ENCODE results near the gene MEIOC.
A peak's percentile ranks its signal among the peaks of the same experiment; 100 is the strongest.
"Not testable (repeated sequence)": the region's sequence is repeated elsewhere in the genome, so short reads cannot be mapped to it uniquely, and the experiment has no call there.

The MEIOC gene

GRCh38 chr17:44647736-44648135 lies 8.5 kb upstream of the MEIOC start:
- no peak for DNase-seq (ENCODE audit: low read depth in 2 of 3, low spot score in 1 of 3)

- DNase-seq (ENCODE audit: low read depth in 2 of 3, low spot score in 1 of 3) = no peak
These were observed 7.3 kb upstream of the MEIOC start for GRCh38 chr17:44648963-44649362.

DNA sequence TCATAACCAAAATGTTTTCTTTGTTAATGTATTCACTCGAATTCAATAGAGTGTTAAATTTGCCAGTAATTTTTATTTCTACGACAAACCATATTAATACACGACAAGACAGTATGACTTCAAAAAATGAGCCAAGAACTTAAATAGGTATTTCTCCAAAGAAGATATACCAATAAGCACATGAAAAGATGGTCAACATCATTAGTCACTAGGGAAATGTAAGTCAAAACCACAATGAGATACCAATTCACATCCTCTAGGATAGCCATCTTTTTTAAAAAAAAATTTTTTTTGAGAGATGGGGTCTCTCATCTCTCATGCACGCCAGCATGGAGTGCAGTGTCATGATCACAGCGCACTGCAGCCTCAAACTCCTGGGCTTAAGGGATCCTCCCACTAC lies 5.0 kb upstream of the MEIOC start:
- DNase-seq (ENCODE audit: low read depth in 2 of 3, low spot score in 1 of 3) = no peak

DNA sequence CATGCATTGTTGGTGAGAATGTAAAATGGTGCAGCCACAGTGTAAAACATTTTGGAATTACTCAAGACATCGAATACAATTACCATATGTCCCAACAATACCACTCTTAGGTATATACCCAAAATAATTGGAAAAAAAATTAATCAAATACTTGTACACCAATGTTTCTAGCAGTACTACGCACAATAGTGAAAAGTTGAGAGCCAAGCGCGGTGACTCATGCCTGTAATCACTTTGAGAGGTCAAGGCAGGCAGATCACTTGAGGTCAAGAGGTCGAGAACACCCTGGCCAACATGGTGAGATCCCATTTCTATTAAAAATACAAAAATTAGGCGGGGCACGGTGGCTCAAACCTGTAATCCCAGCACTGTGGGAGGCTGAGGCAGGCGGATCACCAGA lies 3.5 kb upstream of the MEIOC start:
- DNase-seq (ENCODE audit: low read depth in 2 of 3, low spot score in 1 of 3) = no peak

DNA sequence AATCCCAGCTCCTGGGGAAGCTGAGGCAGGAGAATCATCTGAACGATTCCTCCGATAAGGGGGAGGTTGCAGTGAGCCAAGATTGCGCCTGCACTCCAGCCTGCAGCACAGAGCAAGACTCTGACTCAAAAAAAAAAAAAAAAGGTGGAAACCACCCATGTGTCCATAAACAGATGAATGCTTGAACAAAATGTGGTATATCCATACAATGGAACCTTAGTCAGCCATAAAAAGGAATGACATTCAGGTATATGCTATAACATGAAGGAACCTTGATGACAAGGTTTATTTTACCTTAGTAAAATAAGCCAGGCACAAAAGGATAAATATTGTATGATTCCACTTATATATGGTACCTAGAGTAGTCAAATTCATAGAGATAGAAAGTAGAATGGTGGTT lies 2.9 kb upstream of the MEIOC start:
- no peak for DNase-seq (ENCODE audit: low read depth in 2 of 3, low spot score in 1 of 3)

DNA sequence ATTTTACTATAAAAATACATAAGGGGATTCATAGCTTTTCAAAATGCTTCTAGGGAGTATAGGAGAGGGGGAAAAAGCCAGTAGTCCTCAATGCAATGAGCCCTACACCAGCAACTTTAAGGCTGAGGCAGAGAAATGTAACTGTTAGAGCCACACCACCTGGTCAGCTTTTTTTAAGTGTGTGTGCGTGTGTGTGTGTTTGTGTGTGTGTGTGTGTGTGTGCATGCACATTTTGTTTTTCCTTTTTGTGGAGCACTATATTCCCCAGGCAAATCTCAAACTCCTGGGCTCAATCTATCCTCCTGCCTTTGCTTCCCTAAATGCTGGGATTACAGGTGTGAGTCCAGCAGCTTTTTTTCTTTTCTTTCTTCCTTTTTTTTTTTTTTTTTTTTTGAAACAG lies 2.3 kb upstream of the MEIOC start:
- DNase-seq (ENCODE audit: low read depth in 2 of 3, low spot score in 1 of 3) = no peak

DNA sequence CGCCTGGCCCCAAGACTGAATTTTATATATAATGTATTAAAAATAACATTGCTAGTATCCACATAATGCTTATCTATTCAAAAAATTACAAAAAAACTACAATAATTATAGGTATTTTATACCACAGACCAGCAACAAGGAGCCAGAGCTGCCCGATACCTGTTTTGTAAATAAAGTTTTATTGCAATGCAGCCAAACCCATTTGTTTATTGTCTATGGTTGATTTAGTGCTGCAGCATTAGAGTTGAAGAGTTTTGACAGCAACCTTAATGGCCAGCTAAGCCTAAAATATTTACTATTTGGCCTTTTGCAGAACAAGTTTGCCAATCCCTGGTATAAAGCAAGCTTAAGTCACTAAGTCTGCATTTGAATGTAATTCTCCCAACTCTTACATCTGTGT lies 5.6 kb downstream of the MEIOC start:
- DNase-seq (ENCODE audit: low read depth in 2 of 3, low spot score in 1 of 3) = no peak

- DNase-seq (ENCODE audit: low read depth in 2 of 3, low spot score in 1 of 3) = no peak
These were observed 6.8 kb downstream of the MEIOC start for GRCh38 chr17:44663095-44663494.

DNA sequence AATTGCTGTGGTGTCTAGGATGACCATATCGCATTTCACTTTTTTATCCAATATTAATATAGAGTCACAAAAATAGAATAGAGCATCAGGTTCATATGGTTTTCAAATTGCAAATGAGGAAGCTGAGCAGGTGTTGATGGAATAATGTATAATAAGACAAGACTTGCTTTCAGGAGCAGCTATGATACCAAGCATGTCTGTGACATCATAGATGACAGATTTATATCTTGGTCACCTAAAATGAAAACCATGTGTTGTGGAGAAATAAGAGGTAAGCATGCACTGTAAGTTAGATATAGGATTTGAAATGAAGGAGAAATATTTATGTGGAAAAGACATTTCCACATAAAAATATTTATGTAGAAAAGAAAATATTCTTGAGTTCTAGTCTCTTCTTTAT lies 8.6 kb downstream of the MEIOC start:
- no peak for DNase-seq (ENCODE audit: low read depth in 2 of 3, low spot score in 1 of 3)

GRCh38 chr17:44666006-44666405 lies 9.7 kb downstream of the MEIOC start:
- no peak for DNase-seq (ENCODE audit: low read depth in 2 of 3, low spot score in 1 of 3)

DNA sequence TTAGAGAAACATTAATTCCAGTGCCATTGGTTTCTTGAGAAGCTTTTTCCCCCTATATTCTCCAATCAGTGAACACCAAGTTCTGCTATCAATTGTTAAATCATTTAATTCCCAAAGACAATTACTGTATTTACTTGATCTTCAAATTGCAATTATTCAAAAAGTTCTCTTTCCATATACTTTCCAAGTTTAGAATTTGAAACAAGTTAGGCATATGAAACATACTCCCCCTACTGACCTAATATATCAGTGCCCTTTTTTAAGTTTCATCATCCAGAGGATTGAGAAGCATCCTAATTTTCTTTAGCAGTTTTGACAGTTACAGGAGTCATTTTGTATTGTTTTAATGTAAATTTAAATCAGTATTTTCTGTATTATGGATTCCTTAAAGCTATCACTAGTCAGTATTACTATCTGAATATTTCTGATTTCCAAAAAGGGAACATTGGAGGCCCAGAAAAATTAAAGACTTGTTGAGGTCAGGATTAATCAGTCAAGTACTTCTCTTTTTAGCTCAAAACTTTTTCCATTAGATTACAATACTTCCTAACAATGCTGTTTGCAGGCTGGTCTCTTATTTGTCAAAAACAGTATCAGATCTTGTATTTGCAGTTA lies 16.3 kb downstream of the MEIOC start:
- DNase-seq (ENCODE audit: low read depth in 2 of 3, low spot score in 1 of 3) = no peak

DNA sequence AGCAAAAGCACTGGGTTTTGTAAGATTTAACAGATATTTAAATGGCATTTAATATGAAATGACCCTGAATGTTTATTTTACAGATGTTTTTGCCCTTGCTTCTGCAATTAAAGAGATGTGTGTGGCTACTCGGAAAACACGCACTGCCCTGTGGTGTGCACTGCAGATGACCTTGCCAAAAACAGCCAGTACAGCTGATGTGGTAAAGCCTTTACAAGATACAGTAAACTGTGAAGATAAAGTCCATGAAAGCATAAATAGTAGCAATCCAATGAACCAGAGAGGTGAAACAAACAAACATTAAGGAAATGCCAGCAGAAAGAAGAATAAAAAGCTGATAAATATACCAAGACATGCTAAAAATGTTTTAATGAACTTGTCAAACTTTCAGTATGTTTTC lies 17.6 kb downstream of the MEIOC start:
- no peak for DNase-seq (ENCODE audit: low read depth in 2 of 3, low spot score in 1 of 3)

DNA sequence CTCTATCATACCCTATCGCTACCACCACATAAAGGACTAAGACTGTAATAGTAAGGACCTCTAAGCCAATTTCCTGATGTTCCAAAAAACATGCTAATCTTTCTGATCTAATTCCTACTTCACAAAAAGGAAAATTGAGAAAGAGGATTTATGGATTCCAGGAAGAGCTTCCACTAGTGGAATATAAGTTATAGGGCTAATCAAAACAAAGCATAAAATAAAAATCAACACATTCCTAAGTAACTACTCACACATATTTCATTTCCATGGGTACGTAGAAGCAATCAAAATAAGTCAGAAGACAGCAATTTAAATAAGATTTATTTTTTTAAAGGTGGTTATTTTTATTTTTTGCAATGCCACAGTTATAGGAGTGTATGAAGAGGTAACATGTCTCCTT lies 20.9 kb downstream of the MEIOC start:
- no peak for DNase-seq (ENCODE audit: low read depth in 2 of 3, low spot score in 1 of 3)

GRCh38 chr17:44683303-44683702 lies 27.0 kb downstream of the MEIOC start:
- not testable (repeated sequence) for DNase-seq (ENCODE audit: low read depth in 2 of 3, low spot score in 1 of 3)

DNA sequence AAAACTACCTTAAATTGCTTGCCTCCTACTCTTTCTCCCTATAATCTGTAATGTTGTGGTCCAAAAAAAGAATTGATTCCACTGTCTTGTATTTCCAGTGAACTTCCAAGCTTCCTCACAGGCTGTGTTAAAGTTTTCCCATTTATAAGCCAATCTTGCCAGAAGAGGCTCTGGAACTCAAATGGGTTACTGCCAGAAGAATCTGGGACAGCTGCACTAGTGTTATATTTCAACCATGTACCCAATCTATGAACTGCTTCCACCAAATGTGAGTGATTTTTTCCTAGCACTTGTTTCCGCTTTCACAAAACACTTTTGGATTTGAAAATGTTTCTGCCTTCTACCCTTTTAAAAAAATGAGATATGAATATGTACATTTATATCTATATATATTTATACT lies 31.5 kb downstream of the MEIOC start:
- DNase-seq (ENCODE audit: low read depth in 2 of 3, low spot score in 1 of 3) = no peak

DNA sequence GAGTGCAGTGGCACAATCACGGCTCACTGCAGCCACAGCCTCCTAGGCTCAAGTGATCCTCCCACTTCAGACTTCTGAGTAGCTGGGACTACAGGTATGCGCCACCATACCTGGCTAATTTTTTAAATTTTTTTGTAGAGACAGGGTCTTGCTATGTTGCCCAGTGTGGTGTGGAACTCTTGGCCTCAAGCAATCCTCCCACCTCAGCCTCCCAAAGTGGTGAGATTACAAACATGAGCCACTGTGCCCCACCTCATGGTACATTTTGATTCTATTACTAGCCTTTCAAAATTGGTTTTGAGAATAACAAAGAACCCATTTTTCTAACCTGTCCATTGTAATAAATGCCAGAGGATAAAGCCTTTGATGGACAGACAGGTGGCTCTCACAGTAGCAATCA lies 31.9 kb downstream of the MEIOC start:
- no peak for DNase-seq (ENCODE audit: low read depth in 2 of 3, low spot score in 1 of 3)

DNA sequence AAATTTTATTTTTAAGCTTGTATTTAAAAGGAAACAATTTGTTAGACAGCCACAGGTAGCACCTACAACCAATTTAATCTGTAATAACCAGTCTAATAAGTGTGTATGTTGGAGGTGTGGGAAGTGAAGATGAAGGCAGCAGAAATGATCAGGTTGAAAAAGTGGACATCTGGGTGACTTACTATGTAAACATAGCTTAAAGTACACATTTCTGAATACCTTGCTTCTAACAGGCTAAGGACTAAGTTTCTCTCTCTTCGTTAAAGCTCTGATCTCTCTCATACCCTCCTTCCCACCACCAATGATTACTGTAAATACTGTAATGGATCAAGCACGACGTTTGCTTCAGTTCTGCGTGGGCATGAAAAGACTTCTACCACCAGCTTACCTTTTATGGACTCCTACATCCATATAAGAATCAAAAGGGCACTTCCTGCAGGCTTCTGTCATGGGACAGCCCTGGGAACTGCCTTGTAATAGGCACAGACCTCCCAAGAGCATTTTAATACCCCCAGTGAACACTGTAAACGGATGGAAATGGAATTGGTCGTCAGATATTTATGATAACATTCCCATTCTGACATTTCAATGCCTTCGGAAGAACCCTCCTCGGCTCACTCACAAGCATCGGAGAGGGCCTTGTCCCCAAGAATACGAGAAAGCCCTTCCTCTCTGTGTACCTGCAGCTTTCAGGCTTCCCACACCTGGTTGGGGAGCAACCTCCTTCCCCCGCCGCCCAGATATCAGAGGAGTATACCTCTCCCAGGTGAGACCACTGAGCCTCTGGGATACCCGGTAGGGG lies 32.6 kb downstream of the MEIOC start:
- no peak for DNase-seq (ENCODE audit: low read depth in 2 of 3, low spot score in 1 of 3)

- peak; percentile 88 to 92 (median 92) for DNase-seq (ENCODE audit: low read depth in 2 of 3, low spot score in 1 of 3)
These were observed 33.4 kb downstream of the MEIOC start, which contains the start of gene CCDC43 for GRCh38 chr17:44689477-44690217. Gene CCDC43, minus strand, starts transcription at chr17:44689776. Its CDS starts 23 bp downstream, at chr17:44689753.

DNA sequence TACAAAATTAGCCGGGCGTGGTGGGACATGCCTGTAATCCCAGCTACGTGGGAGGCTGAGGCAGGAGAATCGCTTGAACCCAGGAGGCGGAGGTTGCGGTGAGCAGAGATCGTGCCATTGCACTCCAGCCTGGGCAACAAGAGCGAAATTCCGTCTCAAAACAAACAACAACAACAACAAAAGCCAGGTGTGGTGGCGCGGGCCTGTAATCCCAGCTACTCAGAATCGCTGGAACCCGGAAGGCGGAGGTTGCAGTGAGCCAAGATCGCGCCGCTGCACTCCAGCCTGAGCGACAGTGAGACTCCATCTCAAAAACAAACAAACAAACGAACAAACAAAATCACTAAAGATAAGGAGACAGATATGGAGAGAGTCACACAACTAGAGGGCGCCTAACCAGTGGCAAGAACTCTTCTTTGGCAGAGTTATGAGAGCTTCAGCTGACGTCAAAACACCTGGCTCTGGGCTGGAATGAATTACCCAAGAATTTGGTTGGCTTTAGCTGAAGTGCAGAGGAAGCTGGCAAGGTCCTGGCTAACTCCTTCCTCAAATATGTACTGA lies 34.6 kb downstream of the MEIOC start:
- not testable (repeated sequence) for DNase-seq (ENCODE audit: low read depth in 2 of 3, low spot score in 1 of 3)

DNA sequence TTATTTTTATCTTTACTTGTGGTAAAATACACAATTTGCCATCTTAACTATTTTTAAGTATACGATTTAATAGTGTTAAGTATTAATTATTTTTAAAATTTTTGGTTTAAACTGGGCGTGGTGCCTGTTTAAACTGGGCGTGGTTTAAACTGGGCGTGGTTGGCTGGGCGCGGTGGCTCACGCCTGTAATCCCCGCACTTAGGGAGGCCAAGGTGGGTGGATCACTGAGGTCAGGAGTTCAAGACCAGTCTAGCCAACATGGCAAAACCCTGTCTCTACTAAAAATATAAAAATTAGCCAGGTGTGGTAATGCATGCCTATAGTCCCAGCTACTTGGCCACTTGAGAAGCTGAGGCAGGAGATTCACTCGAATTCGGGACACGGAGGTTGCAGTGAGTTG lies 37.3 kb downstream of the MEIOC start:
- no peak for DNase-seq (ENCODE audit: low read depth in 2 of 3, low spot score in 1 of 3)

GRCh38 chr17:44700288-44700687 lies 44.0 kb downstream of the MEIOC start:
- not testable (repeated sequence) for DNase-seq (ENCODE audit: low read depth in 2 of 3, low spot score in 1 of 3)

All from stimulated activated CD4-positive, alpha-beta T cell treated with anti-CD3 and anti-CD28 coated beads, Interleukin-12 subunit alpha, Interleukin-12 subunit beta, amount 100 ng/mL, for 48 hours (primary cell).